HEK293 (cell line): ENCODE results near the gene SFSWAP.

Experiments
- BCL11A ChIP-seq: fragments of 450-650 bp; formaldehyde crosslinking; IDR thresholded peaks from 2 replicates; pipeline ENCODE4 v1.5.1; 2016; ENCODE audit warnings: low read depth, missing biosample characterization, missing genetic modification characterization
- BCL6B ChIP-seq: fragments of 450-650 bp; formaldehyde crosslinking; IDR thresholded peaks from 2 replicates; pipeline ENCODE4 v1.5.1; 2017; ENCODE audit warnings: missing biosample characterization, missing genetic modification characterization
- CTCF ChIP-seq: fragments of 450-650 bp; formaldehyde crosslinking; IDR thresholded peaks from 2 replicates; pipeline ENCODE4 v1.5.1; 2016; ENCODE audit warnings: missing biosample characterization, missing genetic modification characterization
- REST ChIP-seq: fragments of 450-650 bp; formaldehyde crosslinking; IDR thresholded peaks from 2 replicates; pipeline ENCODE4 v1.5.1; 2016; ENCODE audit warnings: missing biosample characterization, missing genetic modification characterization
- SCRT2 ChIP-seq: fragments of 450-650 bp; formaldehyde crosslinking; IDR thresholded peaks from 2 replicates; pipeline ENCODE4 v1.5.1; 2016; ENCODE audit warnings: missing biosample characterization, missing genetic modification characterization
- ZBTB11 ChIP-seq: fragments of 450-650 bp; formaldehyde crosslinking; conservative IDR thresholded peaks from 2 replicates; pipeline ENCODE4 v1.5.1; 2016; ENCODE audit warnings: low read depth, missing biosample characterization, missing genetic modification characterization
- ZNF157 ChIP-seq: fragments of 450-650 bp; formaldehyde crosslinking; IDR thresholded peaks from 2 replicates; pipeline ENCODE4 v1.5.1; 2016; ENCODE audit warnings: missing biosample characterization, missing genetic modification characterization
- ZNF175 ChIP-seq: fragments of 450-650 bp; formaldehyde crosslinking; IDR thresholded peaks from 2 replicates; pipeline ENCODE4 v1.5.1; 2016; ENCODE audit warnings: missing biosample characterization, missing genetic modification characterization
- ZNF248 ChIP-seq: fragments of 450-650 bp; formaldehyde crosslinking; IDR thresholded peaks from 2 replicates; pipeline ENCODE4 v1.5.1; 2017; ENCODE audit warnings: missing biosample characterization, missing genetic modification characterization
- ZNF423 ChIP-seq: fragments of 450-650 bp; formaldehyde crosslinking; IDR thresholded peaks from 2 replicates; pipeline ENCODE4 v1.5.1; 2016; ENCODE audit warnings: missing biosample characterization, missing genetic modification characterization
- ZNF561 ChIP-seq: fragments of 450-650 bp; IDR thresholded peaks from 2 replicates; pipeline ENCODE4 v1.5.1; 2018; ENCODE audit warnings: missing biosample characterization, missing genetic modification characterization, borderline replicate concordance
- ZSCAN4 ChIP-seq: fragments of 450-650 bp; formaldehyde crosslinking; IDR thresholded peaks from 2 replicates; pipeline ENCODE4 v1.5.1; 2017; ENCODE audit warnings: missing biosample characterization, missing genetic modification characterization

GRCh38 chr12:131688845-131689154 lies 22.1 kb upstream of the SFSWAP start:
- TF ChIP-seq CTCF (tag by site-specific recombination) (no peak), ZNF157 (no peak), ZNF248 (no peak), BCL6B (tag by site-specific recombination) (no peak), ZNF175 (tag by site-specific recombination) (no peak), BCL11A (tag by site-specific recombination) (no peak), ZNF423 (tag by site-specific recombination) (no peak), REST (no peak), ZBTB11 (tag by site-specific recombination) (no peak), ZNF561 (no peak), SCRT2 (tag by site-specific recombination) (no peak), ZSCAN4 (tag by site-specific recombination) (no peak)
